ENCODE measurements around the gene ARHGAP6. TPM values are rescaled to one million over a fixed set of nuclear protein-coding genes. Genes with fewer than 3 reads are reported as not detected.

ARHGAP6 gene
- total and polyA plus RNA-seq, 2 of the 13 experiments (the other 11 are each of a cell fraction or from before 2014, with no cell fraction given) = 0.11 TPM; not detected in 1

DNA sequence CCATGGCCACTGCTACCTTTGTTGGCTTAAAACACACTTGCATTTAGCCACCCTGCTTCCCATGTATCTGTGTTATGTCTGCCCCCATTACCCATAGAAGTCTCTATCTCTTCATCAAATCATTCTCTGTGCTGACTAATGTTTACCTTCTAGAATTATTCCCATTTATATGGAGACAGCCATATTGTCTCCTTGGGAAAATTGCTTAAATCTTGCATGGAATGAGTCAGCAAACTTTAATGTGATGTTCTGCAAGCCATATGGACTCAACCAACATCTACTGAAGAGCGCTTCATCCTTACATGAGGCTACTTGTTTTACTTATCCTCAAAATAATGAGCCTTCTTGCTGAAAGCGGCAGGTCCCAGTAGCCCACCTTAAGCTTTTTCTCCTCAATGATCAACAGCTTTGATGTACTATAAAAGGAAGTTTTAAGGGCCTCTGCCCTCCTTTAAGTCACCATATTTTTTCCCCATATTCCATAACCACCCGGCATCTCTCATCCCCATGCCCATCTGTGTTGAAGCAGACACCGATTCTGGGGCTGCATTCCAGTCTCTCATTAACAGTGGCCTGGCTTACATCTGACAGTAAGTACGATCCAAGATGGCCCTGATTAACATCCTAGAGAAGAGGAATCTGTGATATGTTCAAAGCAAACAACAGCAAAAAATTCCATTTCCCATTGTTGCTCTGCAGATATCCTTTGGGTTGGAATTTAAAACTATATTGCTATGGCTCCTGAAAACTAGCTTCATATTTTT lies 130.4 kb downstream of the ARHGAP6 start (continued):
- TF ChIP-seq, protein P1, sequence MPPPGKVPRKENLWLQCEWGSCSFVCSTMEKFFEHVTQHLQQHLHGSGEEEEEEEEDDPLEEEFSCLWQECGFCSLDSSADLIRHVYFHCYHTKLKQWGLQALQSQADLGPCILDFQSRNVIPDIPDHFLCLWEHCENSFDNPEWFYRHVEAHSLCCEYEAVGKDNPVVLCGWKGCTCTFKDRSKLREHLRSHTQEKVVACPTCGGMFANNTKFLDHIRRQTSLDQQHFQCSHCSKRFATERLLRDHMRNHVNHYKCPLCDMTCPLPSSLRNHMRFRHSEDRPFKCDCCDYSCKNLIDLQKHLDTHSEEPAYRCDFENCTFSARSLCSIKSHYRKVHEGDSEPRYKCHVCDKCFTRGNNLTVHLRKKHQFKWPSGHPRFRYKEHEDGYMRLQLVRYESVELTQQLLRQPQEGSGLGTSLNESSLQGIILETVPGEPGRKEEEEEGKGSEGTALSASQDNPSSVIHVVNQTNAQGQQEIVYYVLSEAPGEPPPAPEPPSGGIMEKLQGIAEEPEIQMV (CRISPR knock-in tag; IDR thresholded peaks at IDR 0.05; ENCODE audit: low read depth) = no peak
- TF ChIP-seq ZNF562 (CRISPR knock-in tag; IDR thresholded peaks at IDR 0.05; ENCODE audit: borderline replicate concordance) (no peak), TMF1 (CRISPR knock-in tag; IDR thresholded peaks at IDR 0.05; ENCODE audit: low read depth) (no peak), KAT8 (CRISPR knock-in tag; IDR thresholded peaks at IDR 0.05) (no peak), ZNF558 (CRISPR knock-in tag; IDR thresholded peaks at IDR 0.05; ENCODE audit: borderline replicate concordance) (no peak)
- TF ChIP-seq, protein P2, sequence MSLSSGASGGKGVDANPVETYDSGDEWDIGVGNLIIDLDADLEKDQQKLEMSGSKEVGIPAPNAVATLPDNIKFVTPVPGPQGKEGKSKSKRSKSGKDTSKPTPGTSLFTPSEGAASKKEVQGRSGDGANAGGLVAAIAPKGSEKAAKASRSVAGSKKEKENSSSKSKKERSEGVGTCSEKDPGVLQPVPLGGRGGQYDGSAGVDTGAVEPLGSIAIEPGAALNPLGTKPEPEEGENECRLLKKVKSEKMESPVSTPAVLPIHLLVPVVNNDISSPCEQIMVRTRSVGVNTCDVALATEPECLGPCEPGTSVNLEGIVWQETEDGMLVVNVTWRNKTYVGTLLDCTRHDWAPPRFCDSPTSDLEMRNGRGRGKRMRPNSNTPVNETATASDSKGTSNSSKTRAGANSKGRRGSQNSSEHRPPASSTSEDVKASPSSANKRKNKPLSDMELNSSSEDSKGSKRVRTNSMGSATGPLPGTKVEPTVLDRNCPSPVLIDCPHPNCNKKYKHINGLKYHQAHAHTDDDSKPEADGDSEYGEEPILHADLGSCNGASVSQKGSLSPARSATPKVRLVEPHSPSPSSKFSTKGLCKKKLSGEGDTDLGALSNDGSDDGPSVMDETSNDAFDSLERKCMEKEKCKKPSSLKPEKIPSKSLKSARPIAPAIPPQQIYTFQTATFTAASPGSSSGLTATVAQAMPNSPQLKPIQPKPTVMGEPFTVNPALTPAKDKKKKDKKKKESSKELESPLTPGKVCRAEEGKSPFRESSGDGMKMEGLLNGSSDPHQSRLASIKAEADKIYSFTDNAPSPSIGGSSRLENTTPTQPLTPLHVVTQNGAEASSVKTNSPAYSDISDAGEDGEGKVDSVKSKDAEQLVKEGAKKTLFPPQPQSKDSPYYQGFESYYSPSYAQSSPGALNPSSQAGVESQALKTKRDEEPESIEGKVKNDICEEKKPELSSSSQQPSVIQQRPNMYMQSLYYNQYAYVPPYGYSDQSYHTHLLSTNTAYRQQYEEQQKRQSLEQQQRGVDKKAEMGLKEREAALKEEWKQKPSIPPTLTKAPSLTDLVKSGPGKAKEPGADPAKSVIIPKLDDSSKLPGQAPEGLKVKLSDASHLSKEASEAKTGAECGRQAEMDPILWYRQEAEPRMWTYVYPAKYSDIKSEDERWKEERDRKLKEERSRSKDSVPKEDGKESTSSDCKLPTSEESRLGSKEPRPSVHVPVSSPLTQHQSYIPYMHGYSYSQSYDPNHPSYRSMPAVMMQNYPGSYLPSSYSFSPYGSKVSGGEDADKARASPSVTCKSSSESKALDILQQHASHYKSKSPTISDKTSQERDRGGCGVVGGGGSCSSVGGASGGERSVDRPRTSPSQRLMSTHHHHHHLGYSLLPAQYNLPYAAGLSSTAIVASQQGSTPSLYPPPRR (CRISPR knock-in tag; IDR thresholded peaks at IDR 0.05; ENCODE audit: borderline replicate concordance) = no peak
- TF ChIP-seq, protein P3, sequence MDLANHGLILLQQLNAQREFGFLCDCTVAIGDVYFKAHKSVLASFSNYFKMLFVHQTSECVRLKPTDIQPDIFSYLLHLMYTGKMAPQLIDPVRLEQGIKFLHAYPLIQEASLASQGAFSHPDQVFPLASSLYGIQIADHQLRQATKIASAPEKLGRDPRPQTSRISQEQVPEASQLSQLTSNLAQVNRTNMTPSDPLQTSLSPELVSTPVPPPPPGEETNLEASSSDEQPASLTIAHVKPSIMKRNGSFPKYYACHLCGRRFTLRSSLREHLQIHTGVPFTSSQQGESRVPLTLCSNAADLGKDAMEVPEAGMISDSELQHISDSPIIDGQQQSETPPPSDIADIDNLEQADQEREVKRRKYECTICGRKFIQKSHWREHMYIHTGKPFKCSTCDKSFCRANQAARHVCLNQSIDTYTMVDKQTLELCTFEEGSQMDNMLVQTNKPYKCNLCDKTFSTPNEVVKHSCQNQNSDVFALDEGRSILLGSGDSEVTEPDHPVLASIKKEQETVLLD (CRISPR knock-in tag; IDR thresholded peaks at IDR 0.05; ENCODE audit: low read depth) = no peak

Data from HepG2 (cell line).